ENCODE measurements around the gene XPNPEP1. TPM values are rescaled to one million over a fixed set of nuclear protein-coding genes. Genes with fewer than 3 reads are reported as not detected.

The XPNPEP1 gene
- total and polyA plus RNA-seq, 2 of the 4 experiments (the other 2 are of a cell fraction): 164 to 311 TPM

- no peak overlapping the region for H2BK120ac ChIP-seq (ENCODE audit: low read depth, low read length)
- peaks cover 3% of the 10 kb centered on the region for H3K4me1 ChIP-seq (ENCODE audit: control insufficient read depth, insufficient read depth, low read length)
- no peak overlapping the region for H2AK9ac ChIP-seq (replicated peaks; ENCODE audit: low read depth, low read length, poor library complexity)
- peaks cover 4% of the 10 kb centered on the region; the same call in 1 of the 2 replicates for H3K9me1 ChIP-seq (ENCODE audit: insufficient read depth, low read length)
- no peak overlapping the region for H2BK20ac ChIP-seq (ENCODE audit: low read depth, low read length)
- no peak overlapping the region for H3K9ac ChIP-seq (ENCODE audit: low read depth, low read length)
- no peak overlapping the region for H4K8ac ChIP-seq (ENCODE audit: low read depth in 2 of 2, low read length in 2 of 2)
- H3K4me3 ChIP-seq (ENCODE audit: insufficient read depth, low read depth, low read length): no peak overlapping the region
- no peak overlapping the region for H4K91ac ChIP-seq (ENCODE audit: insufficient read depth, low read depth, low read length)
- no peak overlapping the region for H3K4ac ChIP-seq (ENCODE audit: low read depth, low read length)
- H2AK5ac ChIP-seq (ENCODE audit: low read depth, low read length): no peak overlapping the region
- H3K4me2 ChIP-seq (ENCODE audit: low read depth, low read length): no peak overlapping the region
- WGBS, 2 experiments (ENCODE audit: extremely low coverage in 2 of 2, insufficient read length in 1 of 2): no CpG with 5 or more reads among the region's 5 CpGs
- H3K14ac ChIP-seq (replicated peaks; ENCODE audit: low read depth, low read length): no peak overlapping the region
- no peak for DNase-seq
- no peak overlapping the region for H3K23ac ChIP-seq (ENCODE audit: low read depth, low read length)
- TF ChIP-seq MAFK (IDR thresholded peaks at IDR 0.05; ENCODE audit: low read depth, low read length) (peak; percentile 48; the same call in 1 of the 2 replicates), RCOR1 (IDR thresholded peaks at IDR 0.05; ENCODE audit: insufficient replicate concordance, low read length) (no peak), CTCF (conservative IDR thresholded peaks at IDR 0.05; ENCODE audit: low read depth, low read length) (no peak)
- no peaks in the 10 kb centered on the region for H3K9me3 ChIP-seq (ENCODE audit: control insufficient read depth, insufficient read depth, low read length)
- H3K27ac ChIP-seq (ENCODE audit: insufficient read depth, low read length): no peak overlapping the region
- in situ Hi-C loops (cut with MboI; ENCODE audit: low sequenced_read_pairs) (no loop called here), dilution Hi-C loops (cut with HindIII; ENCODE audit: low sequenced_read_pairs, unreplicated experiment) (no loop called here), intact Hi-C loops (cut with micrococcal nuclease) (loop anchor here (10.0 kb wide), 1 partner anchor 411 kb away; no protein-coding TSS in a partner anchor)
- no peaks in the 10 kb centered on the region; the same call in 1 of the 2 replicates for H3K27me3 ChIP-seq (ENCODE audit: control insufficient read depth, insufficient read depth, low read length)
- no peak overlapping the region for H2BK15ac ChIP-seq (ENCODE audit: low read depth, low read length)
- no peak overlapping the region for H3K18ac ChIP-seq (ENCODE audit: low read depth, low read length)
- no TSS peak for BruUV-seq (replicated peaks)
- ATAC-seq (ENCODE audit: low read depth): no peak
- no peak overlapping the region for H2BK5ac ChIP-seq (ENCODE audit: low read depth, low read length, poor library complexity, severe bottlenecking)
- H3K56ac ChIP-seq (ENCODE audit: extremely low read depth, insufficient read depth, low read length): no peak overlapping the region
- H2AFZ ChIP-seq (replicated peaks; ENCODE audit: low read length, poor library complexity): no peak overlapping the region
- no peaks in the 10 kb centered on the region for H3K36me3 ChIP-seq (ENCODE audit: control insufficient read depth, insufficient read depth, low read length)
- CTCF ChIA-PET: no interaction called here
- H4K20me1 ChIP-seq (ENCODE audit: insufficient read depth, low read length): no peaks in the 10 kb centered on the region
- H3K79me1 ChIP-seq (ENCODE audit: low read depth in 1 of 2, low read length in 2 of 2): no peaks in the 10 kb centered on the region
- POLR2A ChIA-PET (ENCODE audit: unreplicated experiment): no interaction called here
- no peak overlapping the region for H4K5ac ChIP-seq (ENCODE audit: low read depth, low read length)
These were observed 67.6 kb downstream of the XPNPEP1 start for GRCh38 chr10:109855746-109856145.

Measured in IMR-90 (cell line).